ENCODE measurements around the gene CDC73.

The CDC73 gene

DNA sequence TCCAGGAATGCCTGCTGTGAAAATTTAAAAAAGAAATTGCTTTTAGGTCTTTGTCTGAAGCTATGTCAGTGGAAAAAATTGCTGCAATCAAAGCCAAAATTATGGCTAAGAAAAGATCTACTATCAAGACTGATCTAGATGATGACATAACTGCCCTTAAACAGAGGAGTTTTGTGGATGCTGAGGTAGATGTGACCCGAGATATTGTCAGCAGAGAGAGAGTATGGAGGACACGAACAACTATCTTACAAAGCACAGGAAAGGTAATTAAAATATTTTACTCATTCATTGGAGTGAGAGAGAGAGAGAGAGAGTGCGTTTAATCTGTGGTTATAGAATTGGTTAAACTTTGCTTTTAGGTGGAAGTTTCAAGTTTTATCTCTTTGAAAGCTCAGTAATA is 20.0 kb downstream of the CDC73 start:
- H3K27ac ChIP-seq (ENCODE audit: low read depth, low read length), result no peak overlapping the region
- H3K79me2 ChIP-seq (ENCODE audit: insufficient read depth, low read length), result peaks cover 28% of the 10 kb centered on the region
- H3K9me2 ChIP-seq (replicated peaks; ENCODE audit: insufficient read depth, low read length), result no peaks in the 10 kb centered on the region
- no peak overlapping the region for H3K4me2 ChIP-seq (ENCODE audit: low read depth, low read length, poor library complexity, severe bottlenecking)
- no peaks in the 10 kb centered on the region for H3K27me3 ChIP-seq (ENCODE audit: low read length)
- H3K4me3 ChIP-seq (ENCODE audit: insufficient read depth, low read length, poor library complexity, severe bottlenecking), result no peak overlapping the region
- peaks cover 6% of the 10 kb centered on the region; the same call in 1 of the 2 replicates for H3F3A ChIP-seq (ENCODE audit: insufficient read depth)
- H4K20me1 ChIP-seq (ENCODE audit: low read depth, low read length), result no peaks in the 10 kb centered on the region
- H2AFZ ChIP-seq (ENCODE audit: low read depth, low read length, severe bottlenecking), result no peak overlapping the region
- TF ChIP-seq, protein P1, sequence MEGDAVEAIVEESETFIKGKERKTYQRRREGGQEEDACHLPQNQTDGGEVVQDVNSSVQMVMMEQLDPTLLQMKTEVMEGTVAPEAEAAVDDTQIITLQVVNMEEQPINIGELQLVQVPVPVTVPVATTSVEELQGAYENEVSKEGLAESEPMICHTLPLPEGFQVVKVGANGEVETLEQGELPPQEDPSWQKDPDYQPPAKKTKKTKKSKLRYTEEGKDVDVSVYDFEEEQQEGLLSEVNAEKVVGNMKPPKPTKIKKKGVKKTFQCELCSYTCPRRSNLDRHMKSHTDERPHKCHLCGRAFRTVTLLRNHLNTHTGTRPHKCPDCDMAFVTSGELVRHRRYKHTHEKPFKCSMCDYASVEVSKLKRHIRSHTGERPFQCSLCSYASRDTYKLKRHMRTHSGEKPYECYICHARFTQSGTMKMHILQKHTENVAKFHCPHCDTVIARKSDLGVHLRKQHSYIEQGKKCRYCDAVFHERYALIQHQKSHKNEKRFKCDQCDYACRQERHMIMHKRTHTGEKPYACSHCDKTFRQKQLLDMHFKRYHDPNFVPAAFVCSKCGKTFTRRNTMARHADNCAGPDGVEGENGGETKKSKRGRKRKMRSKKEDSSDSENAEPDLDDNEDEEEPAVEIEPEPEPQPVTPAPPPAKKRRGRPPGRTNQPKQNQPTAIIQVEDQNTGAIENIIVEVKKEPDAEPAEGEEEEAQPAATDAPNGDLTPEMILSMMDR (IDR thresholded peaks at IDR 0.05; ENCODE audit: insufficient read depth, low read length, poor library complexity, severe bottlenecking), result no peak
- no peak for TF ChIP-seq EZH2phosphoT487 (conservative IDR thresholded peaks at IDR 0.05; ENCODE audit: low read length)
- H3K36me3 ChIP-seq (ENCODE audit: low read length), result peaks cover 45% of the 10 kb centered on the region
- H3K9ac ChIP-seq (ENCODE audit: low read length), result no peak overlapping the region
- H3K9me3 ChIP-seq (ENCODE audit: insufficient read depth, low read length), result no peaks in the 10 kb centered on the region

DNA sequence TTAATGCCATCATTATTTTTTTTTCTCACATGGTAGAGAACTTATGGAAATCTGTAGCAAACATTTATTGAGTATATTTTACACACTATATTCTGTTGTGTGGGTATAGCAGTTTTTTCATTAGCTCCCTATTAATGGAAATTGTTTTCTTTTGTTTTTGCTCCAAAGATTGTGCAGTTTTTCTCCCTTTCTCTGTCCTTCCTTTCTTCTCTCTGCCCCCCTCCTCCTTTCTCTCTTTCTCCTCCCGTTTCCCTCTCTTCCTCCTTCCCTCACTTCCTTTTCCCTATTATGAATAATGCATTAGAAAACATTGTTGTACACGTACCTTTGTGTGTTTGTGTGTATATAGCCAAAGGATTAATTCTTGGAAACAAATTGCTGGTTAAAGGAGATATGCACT is 20.6 kb downstream of the CDC73 start:
- Histone ChIP-seq H3F3A (ENCODE audit: insufficient read depth) (peaks cover 6% of the 10 kb centered on the region; the same call in 1 of the 2 replicates), H3K4me3 (ENCODE audit: insufficient read depth, low read length, poor library complexity, severe bottlenecking) (no peak overlapping the region), H3K36me3 (ENCODE audit: low read length) (peaks cover 39% of the 10 kb centered on the region), H2AFZ (ENCODE audit: low read depth, low read length, severe bottlenecking) (no peak overlapping the region), H3K27ac (ENCODE audit: low read depth, low read length) (no peak overlapping the region), H3K27me3 (ENCODE audit: low read length) (no peaks in the 10 kb centered on the region), H3K9me2 (replicated peaks; ENCODE audit: insufficient read depth, low read length) (no peaks in the 10 kb centered on the region), H3K79me2 (ENCODE audit: insufficient read depth, low read length) (peaks cover 22% of the 10 kb centered on the region), H3K9me3 (ENCODE audit: insufficient read depth, low read length) (no peaks in the 10 kb centered on the region), H3K4me2 (ENCODE audit: low read depth, low read length, poor library complexity, severe bottlenecking) (no peak overlapping the region), H4K20me1 (ENCODE audit: low read depth, low read length) (no peaks in the 10 kb centered on the region), H3K9ac (ENCODE audit: low read length) (no peak overlapping the region)
- no peak for TF ChIP-seq EZH2phosphoT487 (conservative IDR thresholded peaks at IDR 0.05; ENCODE audit: low read length)
- TF ChIP-seq, protein P1 (IDR thresholded peaks at IDR 0.05; ENCODE audit: insufficient read depth, low read length, poor library complexity, severe bottlenecking), result no peak

DNA sequence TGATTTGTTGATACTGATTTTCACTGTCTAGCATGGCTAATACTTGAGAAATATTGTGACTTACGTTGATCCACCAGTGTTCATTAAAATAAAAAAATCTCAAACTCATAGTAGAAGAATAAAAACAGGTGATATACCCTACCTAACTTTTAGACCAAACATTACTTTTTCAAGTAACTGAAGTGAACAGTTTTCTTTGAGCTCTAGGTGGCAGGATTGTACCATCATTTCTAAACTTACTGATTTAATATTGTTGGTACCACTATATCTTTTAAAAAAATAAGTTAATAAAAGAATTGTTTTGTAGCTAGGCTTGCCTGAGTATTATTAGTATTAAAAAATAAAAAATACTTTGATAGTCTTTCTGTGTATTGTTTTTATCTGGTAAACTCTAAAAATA is 21.5 kb downstream of the CDC73 start:
- Histone ChIP-seq H3K27me3 (ENCODE audit: low read length) (no peaks in the 10 kb centered on the region), H3K9me2 (replicated peaks; ENCODE audit: insufficient read depth, low read length) (no peaks in the 10 kb centered on the region), H3K36me3 (ENCODE audit: low read length) (peaks cover 30% of the 10 kb centered on the region), H3F3A (ENCODE audit: insufficient read depth) (peaks cover 6% of the 10 kb centered on the region; the same call in 1 of the 2 replicates), H3K9me3 (ENCODE audit: insufficient read depth, low read length) (no peaks in the 10 kb centered on the region), H2AFZ (ENCODE audit: low read depth, low read length, severe bottlenecking) (no peak overlapping the region), H3K9ac (ENCODE audit: low read length) (no peak overlapping the region), H3K4me2 (ENCODE audit: low read depth, low read length, poor library complexity, severe bottlenecking) (no peak overlapping the region), H3K79me2 (ENCODE audit: insufficient read depth, low read length) (peaks cover 19% of the 10 kb centered on the region), H3K27ac (ENCODE audit: low read depth, low read length) (no peak overlapping the region), H4K20me1 (ENCODE audit: low read depth, low read length) (no peaks in the 10 kb centered on the region), H3K4me3 (ENCODE audit: insufficient read depth, low read length, poor library complexity, severe bottlenecking) (no peak overlapping the region)
- TF ChIP-seq, protein P1 (IDR thresholded peaks at IDR 0.05; ENCODE audit: insufficient read depth, low read length, poor library complexity, severe bottlenecking), result no peak
- no peak for TF ChIP-seq EZH2phosphoT487 (conservative IDR thresholded peaks at IDR 0.05; ENCODE audit: low read length)

Measured in SU-DHL-6 (cell line).